Measurements from ENCODE around the gene PRPH.

The PRPH gene

DNA sequence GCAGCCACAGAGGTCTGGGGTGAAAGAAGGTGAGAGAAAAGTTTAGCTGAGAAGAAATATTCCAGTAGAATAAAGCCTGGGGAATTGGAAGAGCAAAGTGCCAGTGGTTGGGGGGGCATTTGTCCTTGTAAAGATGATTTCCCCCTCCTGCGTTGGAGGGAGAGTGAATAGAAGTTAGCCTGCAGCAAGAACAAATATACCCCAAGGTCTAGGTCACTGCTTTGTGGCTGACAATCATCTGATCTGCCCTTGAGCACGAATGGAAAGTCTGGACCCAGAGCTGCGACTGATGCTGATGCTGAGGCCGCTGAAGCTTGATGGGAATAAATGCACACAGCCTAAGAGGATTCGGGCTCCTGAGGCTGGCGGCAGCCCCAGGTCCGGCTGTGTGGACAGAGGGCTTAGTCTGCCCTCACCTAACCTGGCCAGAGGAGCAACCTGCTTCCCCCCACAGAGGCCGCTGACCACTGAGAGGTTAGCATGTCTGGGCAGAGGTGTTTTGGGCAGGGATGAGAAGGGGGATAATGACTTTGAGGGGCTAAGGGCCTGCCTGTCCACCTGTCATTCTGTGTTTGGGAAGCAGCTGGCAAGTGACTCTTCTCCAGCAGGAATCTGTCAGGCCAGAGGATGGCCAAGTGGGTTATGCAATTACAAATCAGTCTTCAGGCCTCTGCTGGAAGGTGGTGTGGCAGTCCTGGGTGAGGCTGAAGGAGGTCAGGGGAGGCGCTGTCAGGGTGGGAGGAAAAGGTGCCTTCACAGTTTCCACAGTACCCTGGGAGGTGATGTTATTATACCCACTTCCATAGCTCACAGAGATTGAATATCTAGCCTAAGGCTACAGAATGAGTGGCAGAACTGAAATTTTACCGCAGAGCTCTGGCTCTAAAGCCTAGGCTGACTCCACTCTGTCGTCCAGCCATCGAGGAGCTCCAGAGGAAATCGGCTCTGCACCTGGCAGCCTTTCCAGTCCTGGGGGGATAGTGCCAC is 18.4 kb upstream of the PRPH start:
- in situ Hi-C loops (cut with MboI; ENCODE audit: low sequenced_read_pairs) = no loop called here

DNA sequence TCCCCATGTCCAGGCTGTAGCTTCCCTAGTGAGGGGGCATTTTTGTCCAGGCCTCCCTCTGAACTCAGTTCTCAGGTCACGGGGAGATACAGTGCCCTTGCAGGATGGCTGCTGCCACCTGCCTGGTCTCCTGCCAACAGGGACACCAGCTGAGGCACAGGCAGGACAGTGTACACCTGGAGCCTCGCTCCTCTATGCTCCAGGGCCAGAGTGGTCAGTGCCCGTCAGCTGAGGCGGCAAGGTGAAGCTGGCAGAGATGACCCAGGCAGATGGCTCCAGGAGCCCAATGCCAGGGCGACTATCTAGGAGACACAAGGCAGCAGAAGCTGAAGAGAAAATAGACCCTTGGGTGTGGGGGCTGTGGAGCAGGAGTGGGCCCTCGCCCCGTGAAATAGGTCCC is 17.5 kb upstream of the PRPH start:
- in situ Hi-C loops (cut with MboI; ENCODE audit: low sequenced_read_pairs) = no loop called here

DNA sequence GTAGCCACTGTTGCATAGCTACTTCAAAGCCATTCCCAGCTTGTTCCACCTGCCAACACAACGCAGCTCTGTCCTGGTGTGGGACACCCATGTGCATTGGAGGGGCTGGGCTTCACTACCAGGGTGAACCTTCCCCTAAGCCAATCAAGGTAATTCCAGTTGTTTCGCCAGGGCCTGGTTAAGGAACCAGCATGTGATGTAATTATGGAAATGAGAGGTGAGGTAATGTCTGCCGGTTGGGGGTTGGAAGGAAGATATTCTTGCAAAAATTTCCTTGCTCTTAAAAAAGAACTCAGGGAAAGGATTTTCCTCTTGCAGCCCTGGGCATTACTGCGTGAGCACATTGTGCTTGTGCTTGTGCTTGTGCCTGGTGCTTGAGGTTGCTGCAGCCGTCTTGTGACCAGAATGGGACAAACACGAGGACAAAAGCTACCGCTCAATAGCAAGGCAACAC is 15.2 kb upstream of the PRPH start:
- in situ Hi-C loops (cut with MboI; ENCODE audit: low sequenced_read_pairs) = loop anchor here (10.0 kb wide), 1 partner anchor 65 kb away; the partner anchor contains the start of gene DNAJC22

DNA sequence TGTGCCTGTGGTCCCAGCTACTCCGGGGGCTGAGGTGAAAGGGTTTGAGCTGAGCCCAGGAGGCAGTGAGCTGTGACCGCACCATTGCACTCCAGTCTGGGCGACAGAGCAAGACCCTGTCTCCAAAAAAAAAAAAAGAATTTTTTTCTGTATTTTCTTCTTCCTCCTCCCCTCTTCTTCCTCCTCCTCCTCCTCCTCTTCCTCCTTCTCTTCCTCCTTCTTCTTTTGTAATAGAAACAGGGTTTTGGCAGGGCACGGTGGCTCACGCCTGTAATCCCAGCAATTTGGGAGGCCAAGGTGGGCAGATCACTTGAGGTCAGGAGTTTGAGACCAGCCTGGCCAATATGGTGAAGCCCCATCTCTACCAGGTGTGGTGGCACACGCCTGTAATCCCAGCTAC is 14.4 kb upstream of the PRPH start:
- in situ Hi-C loops (cut with MboI; ENCODE audit: low sequenced_read_pairs) = loop anchor here (10.0 kb wide), 1 partner anchor 64 kb away; the partner anchor contains the start of gene DNAJC22

DNA sequence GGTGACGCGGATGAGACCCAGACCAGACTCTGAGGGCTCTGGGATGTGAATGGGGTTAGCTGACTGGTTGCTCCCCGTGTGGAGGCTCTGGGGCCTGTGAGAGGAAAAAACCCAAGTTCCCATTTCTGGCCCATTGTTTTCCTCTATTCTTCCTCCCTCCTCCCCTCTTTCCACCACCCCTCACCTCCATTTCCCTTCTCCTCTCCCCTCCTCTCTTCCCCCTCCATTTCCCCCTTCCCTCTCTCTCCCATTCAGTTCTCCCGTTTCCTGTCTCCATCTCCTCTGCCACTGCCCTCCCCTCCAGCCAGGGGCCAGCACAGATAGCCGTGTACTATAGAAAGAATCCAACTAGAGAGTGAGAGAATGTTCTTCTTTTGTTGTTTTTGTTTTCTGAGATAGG is 12.6 kb upstream of the PRPH start:
- in situ Hi-C loops (cut with MboI; ENCODE audit: low sequenced_read_pairs) = loop anchor here (10.0 kb wide), 1 partner anchor 62 kb away; the partner anchor contains the start of gene DNAJC22

DNA sequence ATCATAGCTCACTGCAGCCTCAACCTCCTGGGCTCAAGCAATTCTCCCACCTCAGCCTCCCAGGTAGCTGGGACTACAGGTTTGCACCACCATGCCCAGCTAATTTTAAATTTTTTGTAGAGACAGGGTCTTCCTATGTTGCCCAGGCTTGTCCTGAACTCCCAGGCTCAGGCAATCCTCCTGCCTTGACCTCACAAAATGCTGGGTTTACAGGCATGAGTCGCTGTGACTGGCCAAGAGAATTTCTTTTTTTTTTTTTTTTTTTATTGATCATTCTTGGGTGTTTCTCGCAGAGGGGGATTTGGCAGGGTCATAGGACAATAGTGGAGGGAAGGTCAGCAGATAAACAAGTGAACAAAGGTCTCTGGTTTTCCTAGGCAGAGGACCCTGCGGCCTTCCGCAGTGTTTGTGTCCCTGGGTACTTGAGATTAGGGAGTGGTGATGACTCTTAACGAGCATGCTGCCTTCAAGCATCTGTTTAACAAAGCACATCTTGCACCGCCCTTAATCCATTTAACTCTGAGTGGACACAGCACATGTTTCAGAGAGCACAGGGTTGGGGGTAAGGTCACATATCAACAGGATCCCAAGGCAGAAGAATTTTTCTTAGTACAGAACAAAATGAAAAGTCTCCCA is 12.1 kb upstream of the PRPH start:
- in situ Hi-C loops (cut with MboI; ENCODE audit: low sequenced_read_pairs) = loop anchor here (10.0 kb wide), 1 partner anchor 62 kb away; the partner anchor contains the start of gene DNAJC22

GRCh38 chr12:49283541-49284429 is 11.2 kb upstream of the PRPH start:
- in situ Hi-C loops (cut with MboI; ENCODE audit: low sequenced_read_pairs) = loop anchor here (10.0 kb wide), 1 partner anchor 61 kb away; the partner anchor contains the start of gene DNAJC22

DNA sequence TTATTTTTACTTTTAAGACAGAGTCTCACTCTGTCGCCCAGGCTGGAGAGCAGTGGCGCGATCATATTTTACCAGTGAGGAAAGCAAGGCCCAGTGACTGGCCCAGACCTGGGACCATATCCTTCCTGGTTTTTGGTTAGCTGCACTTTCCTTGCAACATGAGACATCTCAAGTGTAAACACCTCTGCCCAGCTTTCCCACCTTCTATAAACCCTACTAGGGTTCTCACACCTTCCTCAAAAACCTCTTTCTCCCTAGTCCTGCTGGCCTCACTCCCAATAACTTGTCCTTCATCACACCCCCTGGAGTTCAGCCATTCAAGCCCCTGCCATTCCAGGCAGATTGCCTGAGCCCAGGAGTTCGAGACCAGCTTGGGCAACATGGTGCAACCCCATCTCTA is 10.3 kb upstream of the PRPH start:
- in situ Hi-C loops (cut with MboI; ENCODE audit: low sequenced_read_pairs) = loop anchor here (10.0 kb wide), 1 partner anchor 60 kb away; the partner anchor contains the start of gene DNAJC22

- in situ Hi-C loops (cut with MboI; ENCODE audit: low sequenced_read_pairs) = loop anchor here (10.0 kb wide), 1 partner anchor 57 kb away; the partner anchor contains the start of gene DNAJC22
Observed at GRCh38 chr12:49287876-49288275, 7.1 kb upstream of the PRPH start.

DNA sequence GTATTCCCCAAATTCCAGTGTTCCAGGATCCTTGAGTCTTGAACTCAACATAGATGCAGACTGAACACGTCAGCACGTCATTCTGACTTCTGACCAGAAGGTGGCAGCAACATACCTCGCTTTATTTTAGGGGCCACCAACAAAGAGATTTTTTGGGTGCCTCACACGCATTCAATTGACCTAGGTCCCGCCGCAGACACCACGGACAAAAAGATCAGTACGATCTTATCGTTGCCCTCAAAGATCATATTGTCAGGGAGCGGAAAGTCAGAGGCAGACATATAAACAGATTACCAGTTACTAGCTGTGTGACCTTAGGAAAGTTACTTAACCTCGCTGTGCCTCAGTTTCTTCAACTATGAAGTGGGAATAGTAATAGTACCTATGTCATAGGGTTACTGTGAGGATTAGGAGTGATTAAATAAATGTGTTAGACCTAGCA is 6.5 kb upstream of the PRPH start:
- in situ Hi-C loops (cut with MboI; ENCODE audit: low sequenced_read_pairs) = loop anchor here (10.0 kb wide), 1 partner anchor 56 kb away; the partner anchor contains the start of gene DNAJC22

GRCh38 chr12:49288922-49289555 is 5.9 kb upstream of the PRPH start:
- in situ Hi-C loops (cut with MboI; ENCODE audit: low sequenced_read_pairs) = loop anchor here (10.0 kb wide), 1 partner anchor 56 kb away; the partner anchor contains the start of gene DNAJC22

- in situ Hi-C loops (cut with MboI; ENCODE audit: low sequenced_read_pairs) = no loop called here
Observed at GRCh38 chr12:49292729-49293055, 2.3 kb upstream of the PRPH start.

GRCh38 chr12:49293056-49293956 is 1.6 kb upstream of the PRPH start:
- in situ Hi-C loops (cut with MboI; ENCODE audit: low sequenced_read_pairs) = no loop called here

DNA sequence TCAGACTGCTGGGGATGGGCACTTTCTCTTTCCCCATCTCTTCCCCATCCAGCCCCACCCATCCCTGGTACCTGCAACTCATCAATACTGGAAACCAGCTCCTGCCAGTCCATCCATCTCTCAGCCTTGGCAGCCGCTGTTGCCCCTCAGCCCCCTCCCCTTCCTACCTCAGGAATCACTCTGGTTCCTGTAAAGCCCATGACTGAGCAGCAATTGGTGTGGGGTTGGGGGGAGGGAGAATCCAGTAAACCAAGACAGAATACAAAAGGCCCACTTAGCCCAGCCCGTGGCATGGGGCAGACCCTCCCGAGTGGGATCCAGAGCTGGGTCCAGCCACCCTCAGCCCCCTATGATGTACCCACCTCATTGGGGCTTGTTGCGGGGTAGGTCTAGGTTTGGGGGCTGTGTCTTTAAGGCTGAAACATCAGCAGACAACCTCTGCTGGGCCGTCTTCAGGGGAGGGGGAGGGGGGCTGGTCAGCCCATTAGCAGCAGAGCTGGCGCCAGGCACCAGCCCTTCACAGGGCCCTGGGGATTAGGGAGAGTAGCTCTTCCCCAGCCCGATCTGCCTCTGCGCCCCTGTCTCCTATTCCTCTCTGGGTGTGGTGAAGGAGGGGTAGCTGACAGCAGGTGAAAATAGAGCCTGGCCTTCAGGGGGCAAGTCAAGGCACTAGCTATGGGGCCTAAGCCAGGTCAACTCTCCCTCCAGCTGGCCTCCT is 702 bp upstream of the PRPH start:
- in situ Hi-C loops (cut with MboI; ENCODE audit: low sequenced_read_pairs) = no loop called here

GRCh38 chr12:49294804-49295081 is 204 bp upstream of the PRPH start:
- in situ Hi-C loops (cut with MboI; ENCODE audit: low sequenced_read_pairs) = no loop called here

GRCh38 chr12:49296034-49296835 is 1.3 kb downstream of the PRPH start:
- in situ Hi-C loops (cut with MboI; ENCODE audit: low sequenced_read_pairs) = no loop called here

- in situ Hi-C loops (cut with MboI; ENCODE audit: low sequenced_read_pairs) = no loop called here
Observed at GRCh38 chr12:49296836-49297694, 2.1 kb downstream of the PRPH start.
